Stimulated activated CD4-positive, alpha-beta T cell treated with anti-CD3 and anti-CD28 coated beads, Interleukin-4, amount 100 ng/mL, for 48 hours (primary cell): ENCODE results near the gene PTCH2.
"Not testable (repeated sequence)": the region's sequence is repeated elsewhere in the genome, so short reads cannot be mapped to it uniquely, and the experiment has no call there.

Source experiments
- DNase-seq, 2 donors: peaks; one replicate each; pipeline ENCODE4 v3.0.0-alpha.2; 2020; ENCODE audit warnings: low read depth in 2 of 2

Gene PTCH2

DNA sequence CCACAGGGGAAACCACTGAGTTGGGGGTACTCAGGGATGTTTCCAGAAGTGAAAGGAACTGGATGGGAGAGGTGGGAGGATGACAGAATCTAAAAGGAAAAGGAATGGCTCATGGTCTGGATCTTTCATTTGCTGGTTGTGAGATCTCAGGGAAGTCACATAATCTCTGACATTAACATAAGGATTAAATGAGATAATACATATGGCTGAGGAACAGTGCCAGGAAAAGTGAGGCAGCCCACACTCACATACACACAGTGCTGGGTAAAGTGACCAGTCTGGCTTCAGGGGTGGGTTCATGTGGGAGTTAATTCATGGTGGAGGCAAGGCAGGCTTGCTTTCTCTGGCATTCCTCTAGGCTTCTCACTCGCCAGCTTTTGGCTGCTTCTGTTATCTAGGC lies 3.9 kb upstream of the PTCH2 start:
- DNase-seq = no peak

GRCh38 chr1:44842486-44842861 lies 579 bp downstream of the PTCH2 start:
- no peak for DNase-seq

DNA sequence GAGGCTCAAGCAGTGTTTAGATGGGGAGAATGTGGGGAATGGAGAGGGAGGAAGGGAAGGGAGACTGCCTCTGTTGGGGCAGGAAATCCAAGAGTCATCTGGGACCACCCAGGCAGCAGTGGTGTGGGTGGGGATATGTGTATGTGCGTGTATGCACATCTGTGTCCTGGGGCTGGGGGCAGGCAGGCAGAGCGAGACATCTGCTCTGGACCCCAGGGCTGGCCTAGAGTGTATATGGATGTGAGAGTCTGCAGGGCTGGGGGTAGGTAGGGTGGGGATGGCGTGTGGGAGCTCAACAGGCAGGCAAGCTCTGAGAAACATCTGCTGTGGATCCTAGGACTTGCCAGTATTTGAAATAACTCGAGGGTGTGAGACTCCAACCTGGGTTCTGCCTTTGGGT lies 3.5 kb downstream of the PTCH2 start:
- no peak for DNase-seq

DNA sequence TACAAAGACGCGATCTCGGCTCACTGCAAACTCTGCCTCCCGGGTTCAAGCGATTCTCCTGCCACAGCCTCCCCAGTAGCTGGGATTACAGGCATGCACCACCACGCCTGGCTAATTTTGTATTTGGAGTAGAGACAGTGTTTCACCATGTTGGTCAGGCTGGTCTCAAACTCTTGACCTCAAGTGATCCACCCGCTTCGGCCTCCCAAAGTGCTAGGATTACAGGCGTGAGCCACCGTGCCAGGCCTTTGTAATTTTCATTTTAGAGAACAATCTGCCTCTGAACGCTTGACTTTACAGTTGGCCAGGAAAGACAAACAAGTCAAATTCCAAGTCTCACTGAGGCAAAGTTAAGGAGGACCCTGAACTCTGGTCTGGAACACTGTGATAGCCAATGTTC lies 4.8 kb downstream of the PTCH2 start:
- DNase-seq = not testable (repeated sequence)

- DNase-seq = peak; percentile 85 to 95
These were observed 7.0 kb downstream of the PTCH2 start for GRCh38 chr1:44835738-44836675.

DNA sequence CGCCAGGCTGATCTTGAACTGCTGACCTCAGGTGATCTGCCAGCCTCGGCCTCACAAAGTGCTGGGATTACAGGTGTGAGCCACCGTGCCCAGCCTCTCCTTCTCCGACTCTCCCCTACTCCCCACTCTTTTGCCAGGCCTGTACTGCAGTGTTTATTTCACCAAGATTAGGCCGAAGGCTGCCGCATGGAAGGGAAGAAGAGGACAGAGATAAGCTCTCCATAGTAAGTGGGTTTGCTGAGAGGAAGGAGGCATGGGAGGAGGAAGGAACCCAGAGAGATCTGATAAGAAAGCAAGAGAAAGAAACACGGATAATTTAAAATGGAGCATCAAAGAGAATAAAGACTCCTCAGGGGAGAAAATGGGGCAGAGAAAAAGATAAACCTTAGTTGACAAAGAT lies 8.7 kb downstream of the PTCH2 start:
- DNase-seq = no peak

GRCh38 chr1:44832056-44832705 lies 10.9 kb downstream of the PTCH2 start:
- DNase-seq = no peak

DNA sequence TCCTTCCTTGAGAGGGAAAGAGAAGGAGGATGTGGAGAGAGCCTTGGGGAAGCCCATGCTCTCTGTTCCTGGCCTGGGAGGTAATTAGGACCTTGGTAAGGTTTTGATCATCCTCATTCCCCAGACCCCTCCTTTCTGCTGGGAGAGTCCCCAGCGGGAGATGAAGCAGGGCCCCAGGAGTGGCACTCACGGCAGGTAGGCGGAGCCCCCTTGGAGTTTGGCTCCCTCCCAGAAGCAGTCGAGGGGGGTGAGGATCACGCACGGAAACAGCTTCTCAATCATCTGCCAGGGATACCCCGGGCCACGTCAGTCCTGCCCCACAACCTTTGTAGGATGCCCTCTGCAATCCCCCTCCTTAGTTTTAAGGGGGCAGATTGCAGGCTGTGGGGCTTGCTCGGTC lies 11.5 kb downstream of the PTCH2 start:
- DNase-seq = no peak

DNA sequence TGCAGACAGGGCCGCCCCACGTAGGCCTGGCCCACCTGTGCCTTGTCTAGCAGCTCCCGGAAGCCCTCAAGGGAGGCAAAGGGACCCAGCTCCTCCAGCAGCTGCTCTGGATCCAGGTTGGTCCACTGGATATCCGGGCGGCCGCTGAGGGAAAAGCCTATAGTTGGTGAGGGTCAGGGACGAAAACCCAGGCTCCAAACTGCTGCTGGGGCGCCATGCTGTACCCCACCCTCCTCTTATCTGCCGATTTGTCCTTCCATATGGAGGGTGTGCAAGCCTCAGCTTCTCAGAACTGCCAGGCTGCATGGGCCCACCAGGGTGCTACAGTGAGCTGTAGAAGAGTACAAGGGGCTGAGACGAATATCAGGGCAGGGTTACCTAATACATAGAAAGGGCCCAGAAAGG lies 12.2 kb downstream of the PTCH2 start:
- no peak for DNase-seq

DNA sequence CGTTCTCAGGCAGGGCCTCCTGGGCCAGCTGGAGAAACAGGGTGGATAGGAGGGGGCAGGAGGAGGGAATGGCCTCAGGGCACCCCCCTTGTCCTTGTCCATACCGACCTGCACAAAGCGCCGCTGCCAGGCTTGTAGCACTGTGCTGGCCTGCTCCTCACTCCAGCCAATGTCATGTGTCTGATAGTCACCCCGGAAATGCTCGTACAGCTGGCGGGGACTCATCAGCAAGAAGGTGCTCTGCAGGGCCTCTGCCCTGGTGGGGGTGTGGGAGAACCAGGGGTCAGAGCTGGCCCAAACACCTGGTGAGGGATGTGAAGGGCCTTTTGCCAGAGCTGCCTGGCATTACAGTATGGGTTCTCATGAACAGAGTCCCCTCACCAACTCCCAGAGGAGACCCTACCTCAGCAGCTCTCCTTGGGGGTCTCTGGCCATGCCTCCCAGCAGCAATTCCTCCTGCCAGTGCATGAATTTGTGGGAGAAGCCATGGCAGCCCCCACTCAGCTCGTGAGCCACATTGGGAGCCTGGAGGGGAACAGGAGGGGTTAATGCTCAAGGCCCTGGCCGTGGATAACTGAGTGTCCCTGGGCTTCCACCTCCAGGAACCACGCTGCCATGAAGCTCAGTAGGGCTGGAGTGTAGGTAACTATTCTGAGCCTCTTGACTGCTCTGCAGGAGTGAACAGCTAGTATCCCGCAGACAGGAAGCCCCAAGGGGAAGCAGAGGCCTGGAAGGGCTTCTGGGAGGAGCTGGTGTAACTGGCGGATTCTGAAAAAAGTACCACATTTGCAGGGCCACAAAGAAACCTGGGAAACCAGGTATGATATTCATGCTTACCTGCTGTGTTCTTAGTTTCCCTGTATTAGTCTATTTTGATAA lies 13.3 kb downstream of the PTCH2 start:
- DNase-seq = no peak

DNA sequence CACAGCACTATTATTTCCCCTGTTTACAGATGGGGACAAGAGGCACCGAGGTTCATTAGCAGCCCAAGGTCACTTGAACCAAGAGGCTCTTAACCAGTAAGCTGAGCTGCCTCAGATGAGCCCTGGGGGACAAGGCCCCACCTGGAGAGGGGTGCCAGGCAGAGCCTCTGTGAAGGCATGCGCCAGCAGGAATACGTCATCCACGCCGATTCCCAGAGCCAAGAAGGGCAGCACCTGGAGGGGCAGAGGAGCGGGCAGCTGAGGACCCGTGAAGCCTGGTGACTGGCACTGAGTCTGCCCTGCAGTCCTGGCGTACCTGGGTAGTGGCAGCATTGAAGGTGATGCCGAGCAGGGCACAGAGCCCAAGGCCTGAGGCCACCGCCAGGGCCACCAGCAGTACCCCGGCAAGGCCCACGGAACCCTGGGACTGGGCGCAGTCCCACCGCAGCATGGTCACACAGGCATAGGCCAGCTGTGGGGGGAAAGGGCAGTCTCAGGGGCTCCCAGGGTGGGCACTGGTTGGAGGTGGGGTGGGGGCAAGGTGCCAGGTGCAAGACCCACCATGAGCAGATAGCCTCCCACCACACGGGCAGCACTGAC lies 14.1 kb downstream of the PTCH2 start:
- DNase-seq = no peak

DNA sequence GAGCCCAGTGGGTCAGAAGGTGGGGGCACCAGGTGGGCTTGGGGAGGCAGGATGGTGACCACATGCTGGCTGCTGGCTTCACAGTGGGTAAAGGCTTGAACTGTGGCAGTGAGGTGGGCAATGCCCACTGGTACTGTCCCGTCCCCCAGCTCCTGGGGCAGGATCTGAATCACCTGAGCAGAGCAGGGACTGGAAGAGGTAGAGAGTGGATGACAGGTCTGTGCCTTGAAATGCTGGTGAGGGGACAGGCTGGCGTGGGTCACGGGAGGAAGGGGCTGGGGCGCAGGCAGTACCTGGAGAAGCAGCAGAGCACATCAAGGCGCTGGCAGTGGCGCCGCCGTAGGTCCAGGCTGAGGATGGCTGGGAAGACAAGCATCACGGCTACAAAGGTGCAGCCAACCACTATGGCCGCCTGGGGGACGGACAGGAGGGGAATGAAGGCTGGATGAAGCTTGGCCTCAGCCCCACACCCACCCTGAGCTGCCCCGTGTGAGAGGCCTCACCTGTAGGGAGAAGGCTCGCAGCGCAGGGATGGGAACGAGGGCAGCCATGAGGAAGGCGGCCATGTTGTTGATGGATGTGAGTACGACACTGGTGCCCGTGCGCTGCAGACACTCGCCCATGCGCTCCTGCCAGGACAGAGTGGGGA lies 14.9 kb downstream of the PTCH2 start:
- DNase-seq = no peak

- DNase-seq = no peak
These were observed 15.7 kb downstream of the PTCH2 start for GRCh38 chr1:44827197-44828002.

- DNase-seq = no peak
These were observed 16.5 kb downstream of the PTCH2 start for GRCh38 chr1:44826375-44827196.

- not testable (repeated sequence) for DNase-seq
These were observed 18.7 kb downstream of the PTCH2 start for GRCh38 chr1:44824392-44824791.

DNA sequence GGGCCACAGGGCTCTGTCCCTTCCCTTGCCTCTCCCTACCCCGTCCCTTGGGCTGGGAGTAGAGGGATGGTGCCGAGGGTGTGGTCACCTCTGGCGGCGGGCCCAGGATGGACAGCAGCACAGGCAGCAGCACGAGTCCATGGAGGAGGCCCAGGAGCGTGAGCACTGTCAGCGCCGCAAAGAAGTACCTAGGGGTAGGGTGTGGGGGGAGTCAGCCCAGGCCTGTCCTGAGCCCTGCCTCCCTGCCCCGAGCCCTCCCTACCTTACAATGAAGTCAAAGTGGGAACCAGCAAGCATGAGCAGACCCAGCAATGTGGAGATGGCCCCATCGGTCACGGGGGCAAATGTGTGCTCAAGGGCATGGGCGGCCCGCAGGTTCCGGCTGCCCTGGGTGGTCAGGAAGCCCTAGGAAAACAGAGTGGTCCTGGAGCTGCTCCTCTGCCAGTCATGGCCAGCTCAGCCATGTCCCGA lies 20.0 kb downstream of the PTCH2 start:
- no peak for DNase-seq

GRCh38 chr1:44822131-44822701 lies 20.8 kb downstream of the PTCH2 start:
- no peak for DNase-seq

DNA sequence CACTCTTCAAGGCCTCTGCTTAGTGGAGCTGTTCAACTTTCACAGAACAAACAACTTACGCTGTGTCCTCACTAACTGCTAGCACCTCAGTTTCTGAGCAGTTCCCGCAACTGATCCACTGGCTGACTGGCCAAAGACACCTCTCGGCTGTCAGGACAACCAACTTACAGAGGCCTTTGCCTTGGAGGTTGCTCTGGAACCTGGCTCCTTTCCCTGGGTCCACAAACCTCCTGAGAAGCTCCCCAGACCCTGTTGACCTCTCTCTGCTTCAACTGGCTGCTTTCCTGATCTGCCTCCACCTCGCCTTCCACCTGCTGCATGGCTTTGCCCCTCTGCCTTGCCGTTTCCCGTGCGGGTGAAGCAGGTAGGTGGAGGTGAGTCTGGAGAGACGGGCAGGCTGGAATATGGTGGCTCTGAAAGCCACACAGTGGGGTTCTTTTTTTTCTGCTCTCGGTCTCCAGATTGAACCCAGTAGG lies 21.8 kb downstream of the PTCH2 start:
- DNase-seq = no peak
